H9 (cell line): ENCODE measurements around the gene TRAF3IP1. TPM values are rescaled to one million over a fixed set of nuclear protein-coding genes. Genes with fewer than 3 reads are reported as not detected.

Source experiments
- DNase-seq: peaks from one replicate; pipeline ENCODE4 v3.0.0-alpha.2; 2017
- H2AFZ ChIP-seq: one replicate; pipeline ENCODE4 v1.6.1; 2013; ENCODE audit warnings: mild to moderate bottlenecking, low read length, control low read depth, moderate library complexity
- H2AK5ac ChIP-seq: 2 replicates; pipeline ENCODE4 v1.6.1; 2013; ENCODE audit warnings: low read length, control low read depth, mixed read lengths; ENCODE audit not compliant: insufficient read length
- H2BK120ac ChIP-seq: one replicate; pipeline ENCODE4 v1.6.1; 2013; ENCODE audit warnings: low read depth, mild to moderate bottlenecking, low read length, control low read depth, inconsistent platforms; ENCODE audit not compliant: poor library complexity, severe bottlenecking
- H2BK12ac ChIP-seq: 2 replicates; pipeline ENCODE4 v1.6.1; 2013; ENCODE audit warnings: low read length, control low read depth, mixed read lengths, low read depth; ENCODE audit not compliant: insufficient read length
- H2BK15ac ChIP-seq: 2 replicates; pipeline ENCODE4 v1.6.1; 2013; ENCODE audit warnings: low read depth, low read length, control low read depth
- H2BK20ac ChIP-seq: one replicate; pipeline ENCODE4 v1.6.1; 2013; ENCODE audit warnings: low read depth, mild to moderate bottlenecking, low read length, control low read depth, inconsistent platforms; ENCODE audit not compliant: poor library complexity, severe bottlenecking
- H2BK5ac ChIP-seq: 2 replicates; pipeline ENCODE4 v1.6.1; 2013; ENCODE audit warnings: low read length, control low read depth, mixed read lengths; ENCODE audit not compliant: insufficient read length
- H3K14ac ChIP-seq: 2 replicates; pipeline ENCODE4 v1.6.1; 2013; ENCODE audit warnings: low read length, control low read depth; ENCODE audit not compliant: insufficient read depth
- H3K18ac ChIP-seq: 2 replicates; pipeline ENCODE4 v1.6.1; 2013; ENCODE audit warnings: low read depth, mild to moderate bottlenecking, mixed read lengths, low read length, control low read depth; ENCODE audit not compliant: insufficient read length
- H3K23ac ChIP-seq: 2 replicates; pipeline ENCODE4 v1.6.1; 2013; ENCODE audit warnings: low read length, control low read depth, mixed read lengths, low read depth; ENCODE audit not compliant: insufficient read length
- H3K23me2 ChIP-seq: 2 replicates; pipeline ENCODE4 v1.6.1; 2013; ENCODE audit warnings: low read depth, mild to moderate bottlenecking, mixed read lengths, low read length, control low read depth; ENCODE audit not compliant: insufficient read length, poor library complexity, severe bottlenecking
- H3K27ac ChIP-seq: 2 replicates; pipeline ENCODE4 v1.5.1; 2013; ENCODE audit warnings: low read length, control low read depth, mixed read lengths, low read depth; ENCODE audit not compliant: insufficient read length
- H3K27me3 ChIP-seq: 2 replicates; pipeline ENCODE4 v1.6.1; 2013; ENCODE audit warnings: low read length, control low read depth, inconsistent platforms; ENCODE audit not compliant: insufficient read depth
- H3K4ac ChIP-seq: 2 replicates; pipeline ENCODE4 v1.6.1; 2013; ENCODE audit warnings: low read depth, mild to moderate bottlenecking, control low read depth, inconsistent platforms, low read length, moderate library complexity
- H3K4me1 ChIP-seq: 2 replicates; pipeline ENCODE4 v1.6.1; 2013; ENCODE audit warnings: low read length, control low read depth, inconsistent platforms; ENCODE audit not compliant: insufficient read depth
- H3K4me2 ChIP-seq: 2 replicates; pipeline ENCODE4 v1.6.1; 2013; ENCODE audit warnings: low read length, control low read depth, mixed read lengths; ENCODE audit not compliant: insufficient read length, insufficient read depth
- H3K56ac ChIP-seq: 2 replicates; pipeline ENCODE4 v1.6.1; 2013; ENCODE audit warnings: low read depth, mild to moderate bottlenecking, mixed read lengths, low read length, control low read depth; ENCODE audit not compliant: insufficient read length
- H3K79me1 ChIP-seq: 2 replicates; pipeline ENCODE4 v1.6.1; 2013; ENCODE audit warnings: low read depth, mild to moderate bottlenecking, moderate library complexity, low read length, control low read depth, inconsistent platforms; ENCODE audit not compliant: insufficient read depth, poor library complexity, severe bottlenecking
- H3K79me2 ChIP-seq: 2 replicates; pipeline ENCODE4 v1.6.1; 2013; ENCODE audit warnings: low read length, control low read depth, inconsistent platforms; ENCODE audit not compliant: insufficient read depth
- H3K9ac ChIP-seq: 2 replicates; pipeline ENCODE4 v1.6.1; 2013; ENCODE audit warnings: low read length, control low read depth, mixed read lengths; ENCODE audit not compliant: insufficient read length; ENCODE audit errors: extremely low read depth
- H3K9me3 ChIP-seq: one replicate; pipeline ENCODE4 v1.6.1; 2013; ENCODE audit warnings: low read depth, low read length, inconsistent platforms; ENCODE audit not compliant: control insufficient read depth
- H3T11ph ChIP-seq: one replicate; pipeline ENCODE4 v1.6.1; 2013; ENCODE audit warnings: mild to moderate bottlenecking, low read length, control low read depth, inconsistent platforms
- H4K20me1 ChIP-seq: one replicate; pipeline ENCODE4 v1.6.1; 2013; ENCODE audit not compliant: control insufficient read depth, insufficient read length, insufficient read depth
- H4K5ac ChIP-seq: 2 replicates; pipeline ENCODE4 v1.6.1; 2013; ENCODE audit warnings: low read depth, mild to moderate bottlenecking, mixed read lengths, low read length, control low read depth; ENCODE audit not compliant: insufficient read length
- H4K8ac ChIP-seq: replicated peaks from 2 replicates; pipeline ENCODE4 v1.6.1; 2013; ENCODE audit warnings: low read length, control low read depth, mixed read lengths, low read depth; ENCODE audit not compliant: insufficient read length
- H4K91ac ChIP-seq: 2 replicates; pipeline ENCODE4 v1.6.1; 2013; ENCODE audit warnings: low read depth, mild to moderate bottlenecking, moderate library complexity, mixed read lengths, low read length, control low read depth; ENCODE audit not compliant: insufficient read length
- H3K27ac Mint-ChIP-seq, 3 experiments: 2 replicates in 2 of 3; 3 replicates in 1 of 3; pipeline ENCODE4 v1.8.0; 2020 to 2021; ENCODE audit warnings: mixed read lengths in 3 of 3, mild to moderate bottlenecking in 1 of 3, moderate library complexity in 1 of 3
- H3K27me3 Mint-ChIP-seq: 2 replicates; pipeline ENCODE4 v1.8.0; 2021; ENCODE audit warnings: low read depth, mild to moderate bottlenecking, moderate library complexity, mixed read lengths
- H3K36me3 Mint-ChIP-seq, 3 experiments: 2 replicates in 2 of 3; 3 replicates in 1 of 3; pipeline ENCODE4 v1.8.0; 2020 to 2021; ENCODE audit warnings: low read depth in 3 of 3, mixed read lengths in 3 of 3; ENCODE audit not compliant: insufficient read depth in 1 of 3
- H3K4me1 Mint-ChIP-seq, 2 experiments: 2 replicates each; pipeline ENCODE4 v1.8.0; 2020; ENCODE audit warnings: mixed read lengths in 2 of 2
- H3K4me3 Mint-ChIP-seq, 2 experiments: 2 replicates in 1 of 2; 3 replicates in 1 of 2; pipeline ENCODE4 v1.8.0; 2020 to 2021; ENCODE audit warnings: mild to moderate bottlenecking in 2 of 2, mixed read lengths in 2 of 2, moderate library complexity in 1 of 2
- H3K9me3 Mint-ChIP-seq, 2 experiments: 2 replicates in 1 of 2; 3 replicates in 1 of 2; pipeline ENCODE4 v1.8.0; 2020; ENCODE audit warnings: mild to moderate bottlenecking in 2 of 2, mixed read lengths in 2 of 2, moderate library complexity in 1 of 2
- WGBS: extraction: QIAGEN DNeasy Blood & Tissue Kit; methylation state at CpG from one replicate; pipeline ENCODE4 v1.1.7; 2013; ENCODE audit warnings: missing lambda C conversion rate, low lambda C conversion rate, mixed read lengths; ENCODE audit not compliant: insufficient read length; ENCODE audit errors: extremely low coverage; 5-methylcytosine and 5-hydroxymethylcytosine counted together
- total RNA-seq: library from RNA; stranded (reverse); gene quantifications from 2 replicates; pipeline ENCODE4 v1.2.1, GENCODE V29; 2021
- TF ChIP-seq, protein P1 (sequence below): fragments of 200-600 bp; sonication (generic); conservative IDR thresholded peaks from 3 replicates; pipeline ENCODE4 v1.8.0; 2021; ENCODE audit warnings: antibody characterized with exemption, mild to moderate bottlenecking

Gene TRAF3IP1
- total RNA-seq, 1 experiment from 2014 or later, result 16.4 TPM

DNA sequence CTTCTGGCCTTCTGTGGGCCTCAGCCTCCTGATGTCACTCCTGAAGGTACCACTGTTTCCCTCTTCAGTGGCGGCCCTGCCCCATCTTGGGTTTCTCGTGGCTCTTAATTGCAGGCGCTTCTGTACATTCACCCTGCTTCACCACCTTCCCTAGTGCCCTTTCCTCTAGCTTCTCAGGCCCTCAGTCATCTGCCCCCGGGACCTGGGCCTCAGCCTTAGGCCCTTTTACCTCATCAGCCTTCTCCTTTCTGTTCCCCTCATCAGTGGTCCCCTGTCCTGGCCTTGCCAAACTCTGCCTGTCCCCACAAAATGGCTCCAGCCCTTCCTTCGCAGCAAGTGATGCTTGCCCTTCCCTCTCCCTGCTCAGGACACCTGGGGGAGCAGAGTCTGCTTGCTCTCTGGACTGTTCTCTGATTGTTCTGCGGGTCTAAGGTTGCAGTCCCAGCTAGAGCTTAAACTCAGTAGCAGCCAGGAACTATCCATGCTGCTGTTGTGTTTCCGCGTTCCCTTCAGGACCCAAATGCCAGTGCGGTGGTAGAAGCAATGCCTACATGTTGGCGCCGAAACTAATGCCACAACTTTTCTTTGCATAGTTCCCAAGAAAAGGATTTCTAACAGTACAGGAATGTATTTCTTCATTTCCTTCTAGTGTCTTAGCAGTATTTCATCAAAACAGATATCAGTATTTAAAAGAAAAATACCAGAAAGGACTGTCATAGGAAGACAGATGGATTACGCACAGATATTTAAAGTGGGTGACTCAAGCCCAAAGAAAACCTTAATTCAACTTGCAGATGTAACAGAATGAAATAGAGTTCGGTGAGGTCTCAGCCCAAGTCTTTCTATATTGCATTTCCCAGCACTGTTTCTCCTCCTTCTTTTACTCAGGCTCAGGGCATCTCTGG lies 113.9 kb downstream of the TRAF3IP1 start:
- H3K27ac ChIP-seq, result no peak overlapping the region
- no peak overlapping the region for H2AFZ ChIP-seq
- H4K8ac ChIP-seq, result no peak overlapping the region
- Mint-ChIP-seq H3K27ac (peak overlapping the region in 1 of 3 experiments; percentile 65; a peak in 6 of 7 replicates), H3K4me3 (no peak overlapping the region), H3K9me3 (peaks cover 0 to 8% of the 10 kb centered on the region in 2 experiments; a peak in 2 of 5 replicates), H3K36me3 (peaks cover 44 to 70% (median 66%) of the 10 kb centered on the region in 3 experiments), H3K27me3 (no peaks in the 10 kb centered on the region), H3K4me1 (no peaks in the 10 kb centered on the region)
- H3K9me3 ChIP-seq, result no peaks in the 10 kb centered on the region
- H4K5ac ChIP-seq, result no peak overlapping the region
- TF ChIP-seq, protein P1, sequence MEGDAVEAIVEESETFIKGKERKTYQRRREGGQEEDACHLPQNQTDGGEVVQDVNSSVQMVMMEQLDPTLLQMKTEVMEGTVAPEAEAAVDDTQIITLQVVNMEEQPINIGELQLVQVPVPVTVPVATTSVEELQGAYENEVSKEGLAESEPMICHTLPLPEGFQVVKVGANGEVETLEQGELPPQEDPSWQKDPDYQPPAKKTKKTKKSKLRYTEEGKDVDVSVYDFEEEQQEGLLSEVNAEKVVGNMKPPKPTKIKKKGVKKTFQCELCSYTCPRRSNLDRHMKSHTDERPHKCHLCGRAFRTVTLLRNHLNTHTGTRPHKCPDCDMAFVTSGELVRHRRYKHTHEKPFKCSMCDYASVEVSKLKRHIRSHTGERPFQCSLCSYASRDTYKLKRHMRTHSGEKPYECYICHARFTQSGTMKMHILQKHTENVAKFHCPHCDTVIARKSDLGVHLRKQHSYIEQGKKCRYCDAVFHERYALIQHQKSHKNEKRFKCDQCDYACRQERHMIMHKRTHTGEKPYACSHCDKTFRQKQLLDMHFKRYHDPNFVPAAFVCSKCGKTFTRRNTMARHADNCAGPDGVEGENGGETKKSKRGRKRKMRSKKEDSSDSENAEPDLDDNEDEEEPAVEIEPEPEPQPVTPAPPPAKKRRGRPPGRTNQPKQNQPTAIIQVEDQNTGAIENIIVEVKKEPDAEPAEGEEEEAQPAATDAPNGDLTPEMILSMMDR, result no peak
- H2BK5ac ChIP-seq, result no peak overlapping the region
- H3K79me1 ChIP-seq, result peaks cover 8% of the 10 kb centered on the region
- H2AK5ac ChIP-seq, result no peak overlapping the region
- no CpG with 5 or more reads among the region's 13 CpGs for WGBS
- no peak overlapping the region for H3T11ph ChIP-seq
- H3K4ac ChIP-seq, result no peak overlapping the region
- H2BK120ac ChIP-seq, result no peak overlapping the region
- DNase-seq, result no peak
- H3K79me2 ChIP-seq, result peaks cover 15% of the 10 kb centered on the region; the same call in 1 of the 2 replicates
- no peak overlapping the region for H3K23ac ChIP-seq
- H4K91ac ChIP-seq, result no peak overlapping the region
- no peak overlapping the region for H2BK20ac ChIP-seq
- H3K9ac ChIP-seq, result no peak overlapping the region
- no peak overlapping the region for H3K4me2 ChIP-seq
- no peak overlapping the region for H3K18ac ChIP-seq
- no peaks in the 10 kb centered on the region for H3K27me3 ChIP-seq
- H3K14ac ChIP-seq, result no peak overlapping the region; the same call in 1 of the 2 replicates
- H4K20me1 ChIP-seq, result no peaks in the 10 kb centered on the region
- no peaks in the 10 kb centered on the region for H3K23me2 ChIP-seq
- H2BK15ac ChIP-seq, result no peak overlapping the region
- peak overlapping the region; percentile 8 for H2BK12ac ChIP-seq
- H3K56ac ChIP-seq, result no peak overlapping the region
- H3K4me1 ChIP-seq, result no peaks in the 10 kb centered on the region
